ENCODE data around the gene MYO7A.

DNA sequence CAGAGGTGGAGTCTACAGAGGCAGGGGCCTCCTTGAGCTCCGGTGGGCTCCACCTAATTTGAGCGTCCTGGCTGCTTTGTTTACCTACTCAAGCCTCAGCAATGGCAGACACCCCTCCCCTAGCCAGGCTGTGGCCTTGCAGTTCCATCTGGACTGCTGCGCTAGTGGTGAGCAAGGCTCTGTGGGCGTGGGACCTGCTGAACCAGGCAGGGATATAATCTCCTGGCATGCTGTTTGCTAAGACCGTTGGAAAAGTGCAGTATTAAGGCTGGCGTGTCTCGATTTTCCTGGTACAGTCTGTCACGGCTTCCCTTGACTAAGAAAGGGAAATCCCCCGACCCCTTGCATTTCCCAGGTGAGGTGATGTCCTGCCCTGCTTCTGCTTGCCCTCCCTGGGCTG lies 95.8 kb downstream of the MYO7A start:
- TF ChIP-seq, protein P1, sequence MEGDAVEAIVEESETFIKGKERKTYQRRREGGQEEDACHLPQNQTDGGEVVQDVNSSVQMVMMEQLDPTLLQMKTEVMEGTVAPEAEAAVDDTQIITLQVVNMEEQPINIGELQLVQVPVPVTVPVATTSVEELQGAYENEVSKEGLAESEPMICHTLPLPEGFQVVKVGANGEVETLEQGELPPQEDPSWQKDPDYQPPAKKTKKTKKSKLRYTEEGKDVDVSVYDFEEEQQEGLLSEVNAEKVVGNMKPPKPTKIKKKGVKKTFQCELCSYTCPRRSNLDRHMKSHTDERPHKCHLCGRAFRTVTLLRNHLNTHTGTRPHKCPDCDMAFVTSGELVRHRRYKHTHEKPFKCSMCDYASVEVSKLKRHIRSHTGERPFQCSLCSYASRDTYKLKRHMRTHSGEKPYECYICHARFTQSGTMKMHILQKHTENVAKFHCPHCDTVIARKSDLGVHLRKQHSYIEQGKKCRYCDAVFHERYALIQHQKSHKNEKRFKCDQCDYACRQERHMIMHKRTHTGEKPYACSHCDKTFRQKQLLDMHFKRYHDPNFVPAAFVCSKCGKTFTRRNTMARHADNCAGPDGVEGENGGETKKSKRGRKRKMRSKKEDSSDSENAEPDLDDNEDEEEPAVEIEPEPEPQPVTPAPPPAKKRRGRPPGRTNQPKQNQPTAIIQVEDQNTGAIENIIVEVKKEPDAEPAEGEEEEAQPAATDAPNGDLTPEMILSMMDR (IDR thresholded peaks at IDR 0.05): no peak
- TF ChIP-seq POLR2A (IDR thresholded peaks at IDR 0.05): no peak
